Stimulated activated CD4-positive, alpha-beta T cell treated with anti-CD3 and anti-CD28 coated beads, Interleukin-4, amount 100 ng/mL, for 48 hours (primary cell): ENCODE data around the gene KIF26A.
"Not testable (repeated sequence)": the region's sequence is repeated elsewhere in the genome, so short reads cannot be mapped to it uniquely, and the experiment has no call there.

Experiments
- DNase-seq, 2 donors: peaks; one replicate each; pipeline ENCODE4 v3.0.0-alpha.2; 2020; ENCODE audit warnings: low read depth in 2 of 2

KIF26A gene

GRCh38 chr14:104208331-104208730, 69.9 kb downstream of the KIF26A start:
- not testable (repeated sequence) for DNase-seq

GRCh38 chr14:104209071-104209470, 70.7 kb downstream of the KIF26A start:
- DNase-seq, result not testable (repeated sequence)

- no peak for DNase-seq
Observed at GRCh38 chr14:104209985-104210816, 71.8 kb downstream of the KIF26A start.

GRCh38 chr14:104210817-104211195, 72.4 kb downstream of the KIF26A start:
- no peak for DNase-seq

GRCh38 chr14:104211215-104211614, 72.8 kb downstream of the KIF26A start:
- no peak for DNase-seq

- DNase-seq, result no peak
Observed at GRCh38 chr14:104211741-104212140, 73.4 kb downstream of the KIF26A start.

GRCh38 chr14:104212206-104213095, 74.1 kb downstream of the KIF26A start:
- DNase-seq, result no peak

- DNase-seq, result no peak
Observed at GRCh38 chr14:104213301-104214034, 75.1 kb downstream of the KIF26A start.

GRCh38 chr14:104214431-104215218, 76.2 kb downstream of the KIF26A start:
- no peak for DNase-seq

- no peak for DNase-seq
Observed at GRCh38 chr14:104215706-104216334, 77.4 kb downstream of the KIF26A start.

- DNase-seq, result no peak
Observed at GRCh38 chr14:104216457-104216856, 78.1 kb downstream of the KIF26A start.

- no peak for DNase-seq
Observed at GRCh38 chr14:104217486-104218360, 79.3 kb downstream of the KIF26A start.

- no peak for DNase-seq
Observed at GRCh38 chr14:104218361-104219180, 80.2 kb downstream of the KIF26A start.

- DNase-seq, result no peak
Observed at GRCh38 chr14:104219731-104220214, 81.4 kb downstream of the KIF26A start.

GRCh38 chr14:104220215-104221070, 82.1 kb downstream of the KIF26A start:
- no peak for DNase-seq

GRCh38 chr14:104221071-104221625, 82.8 kb downstream of the KIF26A start:
- no peak for DNase-seq

- no peak for DNase-seq
Observed at GRCh38 chr14:104221636-104222369, 83.4 kb downstream of the KIF26A start.
